Measurements from ENCODE around the gene NR2F2.

GRCh38 chr15:96316953-96317629 is 13.4 kb upstream of the NR2F2 start:
- TF ChIP-seq EZH2 (IDR thresholded peaks at IDR 0.05; ENCODE audit: low read depth, unreplicated experiment) (no peak), CTCF (conservative IDR thresholded peaks at IDR 0.05; ENCODE audit: low read depth in 2 of 2) (no peak), POLR2AphosphoS5 (IDR thresholded peaks at IDR 0.05; ENCODE audit: low read depth) (no peak), EZH2phosphoT487 (IDR thresholded peaks at IDR 0.05; ENCODE audit: unreplicated experiment) (no peak), REST (IDR thresholded peaks at IDR 0.05; ENCODE audit: unreplicated experiment) (no peak), JUNB (IDR thresholded peaks at IDR 0.05; ENCODE audit: unreplicated experiment) (no peak), NANOG (IDR thresholded peaks at IDR 0.05; ENCODE audit: borderline replicate concordance) (no peak), CREB1 (CRISPR knock-in tag; IDR thresholded peaks at IDR 0.05; ENCODE audit: low read depth) (no peak)
- TF ChIP-seq, protein P1, sequence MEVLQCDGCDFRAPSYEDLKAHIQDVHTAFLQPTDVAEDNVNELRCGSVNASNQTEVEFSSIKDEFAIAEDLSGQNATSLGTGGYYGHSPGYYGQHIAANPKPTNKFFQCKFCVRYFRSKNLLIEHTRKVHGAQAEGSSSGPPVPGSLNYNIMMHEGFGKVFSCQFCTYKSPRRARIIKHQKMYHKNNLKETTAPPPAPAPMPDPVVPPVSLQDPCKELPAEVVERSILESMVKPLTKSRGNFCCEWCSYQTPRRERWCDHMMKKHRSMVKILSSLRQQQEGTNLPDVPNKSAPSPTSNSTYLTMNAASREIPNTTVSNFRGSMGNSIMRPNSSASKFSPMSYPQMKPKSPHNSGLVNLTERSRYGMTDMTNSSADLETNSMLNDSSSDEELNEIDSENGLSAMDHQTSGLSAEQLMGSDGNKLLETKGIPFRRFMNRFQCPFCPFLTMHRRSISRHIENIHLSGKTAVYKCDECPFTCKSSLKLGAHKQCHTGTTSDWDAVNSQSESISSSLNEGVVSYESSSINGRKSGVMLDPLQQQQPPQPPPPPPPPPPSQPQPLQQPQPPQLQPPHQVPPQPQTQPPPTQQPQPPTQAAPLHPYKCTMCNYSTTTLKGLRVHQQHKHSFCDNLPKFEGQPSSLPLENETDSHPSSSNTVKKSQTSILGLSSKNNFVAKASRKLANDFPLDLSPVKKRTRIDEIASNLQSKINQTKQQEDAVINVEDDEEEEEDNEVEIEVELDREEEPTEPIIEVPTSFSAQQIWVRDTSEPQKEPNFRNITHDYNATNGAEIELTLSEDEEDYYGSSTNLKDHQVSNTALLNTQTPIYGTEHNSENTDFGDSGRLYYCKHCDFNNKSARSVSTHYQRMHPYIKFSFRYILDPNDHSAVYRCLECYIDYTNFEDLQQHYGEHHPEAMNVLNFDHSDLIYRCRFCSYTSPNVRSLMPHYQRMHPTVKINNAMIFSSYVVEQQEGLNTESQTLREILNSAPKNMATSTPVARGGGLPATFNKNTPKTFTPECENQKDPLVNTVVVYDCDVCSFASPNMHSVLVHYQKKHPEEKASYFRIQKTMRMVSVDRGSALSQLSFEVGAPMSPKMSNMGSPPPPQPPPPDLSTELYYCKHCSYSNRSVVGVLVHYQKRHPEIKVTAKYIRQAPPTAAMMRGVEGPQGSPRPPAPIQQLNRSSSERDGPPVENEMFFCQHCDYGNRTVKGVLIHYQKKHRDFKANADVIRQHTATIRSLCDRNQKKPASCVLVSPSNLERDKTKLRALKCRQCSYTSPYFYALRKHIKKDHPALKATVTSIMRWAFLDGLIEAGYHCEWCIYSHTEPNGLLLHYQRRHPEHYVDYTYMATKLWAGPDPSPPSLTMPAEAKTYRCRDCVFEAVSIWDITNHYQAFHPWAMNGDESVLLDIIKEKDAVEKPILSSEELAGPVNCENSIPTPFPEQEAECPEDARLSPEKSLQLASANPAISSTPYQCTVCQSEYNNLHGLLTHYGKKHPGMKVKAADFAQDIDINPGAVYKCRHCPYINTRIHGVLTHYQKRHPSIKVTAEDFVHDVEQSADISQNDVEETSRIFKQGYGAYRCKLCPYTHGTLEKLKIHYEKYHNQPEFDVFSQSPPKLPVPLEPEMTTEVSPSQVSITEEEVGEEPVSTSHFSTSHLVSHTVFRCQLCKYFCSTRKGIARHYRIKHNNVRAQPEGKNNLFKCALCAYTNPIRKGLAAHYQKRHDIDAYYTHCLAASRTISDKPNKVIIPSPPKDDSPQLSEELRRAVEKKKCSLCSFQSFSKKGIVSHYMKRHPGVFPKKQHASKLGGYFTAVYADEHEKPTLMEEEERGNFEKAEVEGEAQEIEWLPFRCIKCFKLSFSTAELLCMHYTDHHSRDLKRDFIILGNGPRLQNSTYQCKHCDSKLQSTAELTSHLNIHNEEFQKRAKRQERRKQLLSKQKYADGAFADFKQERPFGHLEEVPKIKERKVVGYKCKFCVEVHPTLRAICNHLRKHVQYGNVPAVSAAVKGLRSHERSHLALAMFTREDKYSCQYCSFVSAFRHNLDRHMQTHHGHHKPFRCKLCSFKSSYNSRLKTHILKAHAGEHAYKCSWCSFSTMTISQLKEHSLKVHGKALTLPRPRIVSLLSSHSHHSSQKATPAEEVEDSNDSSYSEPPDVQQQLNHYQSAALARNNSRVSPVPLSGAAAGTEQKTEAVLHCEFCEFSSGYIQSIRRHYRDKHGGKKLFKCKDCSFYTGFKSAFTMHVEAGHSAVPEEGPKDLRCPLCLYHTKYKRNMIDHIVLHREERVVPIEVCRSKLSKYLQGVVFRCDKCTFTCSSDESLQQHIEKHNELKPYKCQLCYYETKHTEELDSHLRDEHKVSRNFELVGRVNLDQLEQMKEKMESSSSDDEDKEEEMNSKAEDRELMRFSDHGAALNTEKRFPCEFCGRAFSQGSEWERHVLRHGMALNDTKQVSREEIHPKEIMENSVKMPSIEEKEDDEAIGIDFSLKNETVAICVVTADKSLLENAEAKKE (CRISPR knock-in tag; IDR thresholded peaks at IDR 0.05), result no peak
- TF ChIP-seq, protein P2, sequence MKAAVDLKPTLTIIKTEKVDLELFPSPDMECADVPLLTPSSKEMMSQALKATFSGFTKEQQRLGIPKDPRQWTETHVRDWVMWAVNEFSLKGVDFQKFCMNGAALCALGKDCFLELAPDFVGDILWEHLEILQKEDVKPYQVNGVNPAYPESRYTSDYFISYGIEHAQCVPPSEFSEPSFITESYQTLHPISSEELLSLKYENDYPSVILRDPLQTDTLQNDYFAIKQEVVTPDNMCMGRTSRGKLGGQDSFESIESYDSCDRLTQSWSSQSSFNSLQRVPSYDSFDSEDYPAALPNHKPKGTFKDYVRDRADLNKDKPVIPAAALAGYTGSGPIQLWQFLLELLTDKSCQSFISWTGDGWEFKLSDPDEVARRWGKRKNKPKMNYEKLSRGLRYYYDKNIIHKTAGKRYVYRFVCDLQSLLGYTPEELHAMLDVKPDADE (IDR thresholded peaks at IDR 0.05), result no peak
